Tibial nerve (tissue), 4 donors: ENCODE measurements around the gene MOB2. TPM values are rescaled to one million over a fixed set of nuclear protein-coding genes. Genes with fewer than 3 reads are reported as not detected.

Experiments used
- DNase-seq, 2 donors: peaks; one replicate each; pipeline ENCODE4 v3.0.0-alpha.2; 2019; ENCODE audit warnings: low spot score in 2 of 2
- H3K27ac ChIP-seq, 4 donors: fragments of 200-600 bp; sonication (generic) in 3 of 4; one replicate each; pipeline ENCODE4 v1.5.1; 2017 to 2019; ENCODE audit warnings: mild to moderate bottlenecking in 1 of 4
- H3K27me3 ChIP-seq, 2 donors: fragments of 200-600 bp; sonication (generic) in 1 of 2; one replicate each; pipeline versions ENCODE4 v1.5.1 to v1.6.0; 2017 to 2019
- H3K36me3 ChIP-seq, 3 donors: fragments of 200-600 bp; sonication (generic); one replicate each; pipeline ENCODE4 v1.5.1; 2018 to 2019
- H3K4me1 ChIP-seq, 4 donors: fragments of 200-600 bp; sonication (generic) in 3 of 4; one replicate each; pipeline ENCODE4 v1.5.1; 2017 to 2019
- H3K4me3 ChIP-seq, 4 donors: fragments of 200-600 bp; sonication (generic) in 3 of 4; one replicate each; pipeline ENCODE4 v1.5.1; 2017 to 2019; ENCODE audit warnings: mild to moderate bottlenecking in 1 of 4, moderate library complexity in 1 of 4
- H3K9me3 ChIP-seq, 4 donors: fragments of 200-600 bp; sonication (generic) in 3 of 4; one replicate each; pipeline ENCODE4 v1.5.1; 2017 to 2019
- CTCF ChIP-seq, 5 experiments: fragments of 200-600 bp in 3 of 5; fragments of 450-650 bp in 2 of 5; sonication (generic) in 3 of 5; IDR thresholded peaks; one replicate each; pipeline ENCODE4 v1.5.1; 2016 to 2019; ENCODE audit warnings: antibody characterized with exemption in 5 of 5, mild to moderate bottlenecking in 3 of 5, moderate library complexity in 2 of 5
- EP300 ChIP-seq, 2 donors: sonication (generic); formaldehyde crosslinking; IDR thresholded peaks; one replicate each; pipeline ENCODE4 v1.6.1; 2017; ENCODE audit warnings: antibody characterized with exemption in 2 of 2, mild to moderate bottlenecking in 1 of 2
- POLR2A ChIP-seq, 2 donors: fragments of 450-650 bp; IDR thresholded peaks; one replicate each; pipeline ENCODE4 v1.6.1; 2017; ENCODE audit warnings: antibody characterized with exemption in 2 of 2, mild to moderate bottlenecking in 2 of 2, moderate library complexity in 2 of 2
- WGBS, 2 donors: methylation state at CpG; one replicate each; pipeline ENCODE4 v1.1.5; 2018; 5-methylcytosine and 5-hydroxymethylcytosine counted together
- total RNA-seq, 4 donors: library from RNA; depleted of rRNA; stranded (reverse); fragments of >200 nt; gene quantifications; one replicate each; pipeline ENCODE4 v1.1.0, GENCODE V29; 2016

Gene MOB2
- total RNA-seq, 4 donors from 2014 or later: 42.3 to 55.1 (median 46.9) TPM

- Histone ChIP-seq H3K9me3 (no peaks in the 10 kb centered on the region), H3K27ac (no peak overlapping the region), H3K4me3 (no peak overlapping the region), H3K27me3 (no peaks in the 10 kb centered on the region), H3K4me1 (peaks cover 0 to 4% (median 0%) of the 10 kb centered on the region in 4 donors), H3K36me3 (peaks cover 0 to 13% (median 0%) of the 10 kb centered on the region in 3 donors)
- no peak for DNase-seq
- WGBS, 2 donors: 78 to 93% methylated on average over 4 to 9 of the region's 9 CpGs
- TF ChIP-seq CTCF (IDR thresholded peaks at IDR 0.05) (no peak), POLR2A (IDR thresholded peaks at IDR 0.05) (no peak), EP300 (IDR thresholded peaks at IDR 0.05) (no peak)
Observed at GRCh38 chr11:1446623-1447022, 40.0 kb downstream of the MOB2 start.

GRCh38 chr11:1445741-1446445 lies 40.7 kb downstream of the MOB2 start:
- no peak overlapping the region for H3K4me3 ChIP-seq
- H3K27me3 ChIP-seq: no peaks in the 10 kb centered on the region
- TF ChIP-seq CTCF (IDR thresholded peaks at IDR 0.05) (no peak), EP300 (IDR thresholded peaks at IDR 0.05) (no peak), POLR2A (IDR thresholded peaks at IDR 0.05) (no peak)
- peaks cover 0 to 4% (median 0%) of the 10 kb centered on the region in 4 donors for H3K4me1 ChIP-seq
- H3K9me3 ChIP-seq: no peaks in the 10 kb centered on the region
- no peak for DNase-seq
- H3K36me3 ChIP-seq: peaks cover 0 to 13% (median 0%) of the 10 kb centered on the region in 3 donors
- 85 to 92% methylated on average over 25 to 26 of the region's 30 CpGs for WGBS, 2 donors
- H3K27ac ChIP-seq: no peak overlapping the region

GRCh38 chr11:1444823-1445422 lies 41.7 kb downstream of the MOB2 start:
- 73 to 84% methylated on average over 20 to 28 of the region's 32 CpGs for WGBS, 2 donors
- peaks cover 0 to 4% (median 0%) of the 10 kb centered on the region in 4 donors for H3K4me1 ChIP-seq
- TF ChIP-seq POLR2A (IDR thresholded peaks at IDR 0.05) (no peak), CTCF (IDR thresholded peaks at IDR 0.05) (no peak), EP300 (IDR thresholded peaks at IDR 0.05) (no peak)
- no peaks in the 10 kb centered on the region for H3K9me3 ChIP-seq
- H3K4me3 ChIP-seq: no peak overlapping the region
- no peak overlapping the region for H3K27ac ChIP-seq
- no peaks in the 10 kb centered on the region for H3K27me3 ChIP-seq
- DNase-seq: no peak
- peaks cover 0 to 13% (median 0%) of the 10 kb centered on the region in 3 donors for H3K36me3 ChIP-seq

- TF ChIP-seq EP300 (IDR thresholded peaks at IDR 0.05): no peak
- H3K27ac ChIP-seq: no peak overlapping the region
- no peaks in the 10 kb centered on the region for H3K27me3 ChIP-seq
- peaks cover 0 to 13% (median 0%) of the 10 kb centered on the region in 3 donors for H3K36me3 ChIP-seq
- peaks cover 0 to 4% (median 0%) of the 10 kb centered on the region in 4 donors for H3K4me1 ChIP-seq
- H3K9me3 ChIP-seq: no peaks in the 10 kb centered on the region
- DNase-seq: no peak
- no peak overlapping the region for H3K4me3 ChIP-seq
- WGBS, 2 donors: 73 to 92% methylated on average over 4 to 10 of the region's 11 CpGs
Observed at GRCh38 chr11:1444321-1444720, 42.3 kb downstream of the MOB2 start.

GRCh38 chr11:1443737-1444136 lies 42.8 kb downstream of the MOB2 start:
- 80 to 81% methylated on average over 7 to 9 of the region's 9 CpGs for WGBS, 2 donors
- H3K27ac ChIP-seq: no peak overlapping the region
- TF ChIP-seq POLR2A (IDR thresholded peaks at IDR 0.05) (no peak), EP300 (IDR thresholded peaks at IDR 0.05) (no peak), CTCF (IDR thresholded peaks at IDR 0.05) (no peak)
- DNase-seq: no peak
- peaks cover 0 to 13% (median 0%) of the 10 kb centered on the region in 3 donors for H3K36me3 ChIP-seq
- no peaks in the 10 kb centered on the region for H3K9me3 ChIP-seq
- H3K27me3 ChIP-seq: no peaks in the 10 kb centered on the region
- no peak overlapping the region for H3K4me3 ChIP-seq
- no peaks in the 10 kb centered on the region for H3K4me1 ChIP-seq
